ENCODE data around the gene TRA2A. TPM values are rescaled to one million over a fixed set of nuclear protein-coding genes. Genes with fewer than 3 reads are reported as not detected.
A peak's percentile ranks its signal among the peaks of the same experiment; 100 is the strongest.

The TRA2A gene
- total and polyA plus RNA-seq, 8 donors = 24.5 to 87.2 (median 40.2) TPM

DNA sequence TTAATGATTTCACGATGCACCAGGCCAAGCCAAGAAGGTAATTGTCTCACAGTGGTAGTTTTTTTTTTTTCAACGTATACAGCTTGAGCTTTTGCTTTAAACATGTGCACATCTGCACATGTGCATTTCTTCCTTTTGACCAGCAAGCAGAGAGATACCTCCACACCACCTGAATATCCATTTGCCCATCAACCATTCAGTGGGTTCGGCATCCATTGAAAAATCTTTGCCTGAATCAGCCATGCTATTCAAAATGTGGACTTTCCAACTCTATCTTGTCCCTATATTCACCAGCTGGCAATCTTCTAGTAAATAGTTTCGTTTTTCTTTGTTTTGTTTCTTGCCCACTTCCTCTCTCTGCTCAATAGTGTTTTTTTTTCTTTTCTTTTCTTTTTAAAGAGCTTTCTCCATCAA, 7.7 kb upstream of the TRA2A start:
- no peak overlapping the region for H3K4me3 ChIP-seq
- no peak overlapping the region for H3K27ac ChIP-seq
- intact Hi-C loops (cut with DNase I; ENCODE audit: low total_unique reads) = no loop called here
- DNase-seq = no peak
- H3K4me1 ChIP-seq = no peaks in the 10 kb centered on the region
- H3K36me3 ChIP-seq = no peaks in the 10 kb centered on the region
- 54 to 66% (median 60%) methylated on average over 4 of the region's 4 CpGs for WGBS, 5 donors
- H3K9me3 ChIP-seq = no peaks in the 10 kb centered on the region
- no peaks in the 10 kb centered on the region for H3K27me3 ChIP-seq
- TF ChIP-seq, protein P1, sequence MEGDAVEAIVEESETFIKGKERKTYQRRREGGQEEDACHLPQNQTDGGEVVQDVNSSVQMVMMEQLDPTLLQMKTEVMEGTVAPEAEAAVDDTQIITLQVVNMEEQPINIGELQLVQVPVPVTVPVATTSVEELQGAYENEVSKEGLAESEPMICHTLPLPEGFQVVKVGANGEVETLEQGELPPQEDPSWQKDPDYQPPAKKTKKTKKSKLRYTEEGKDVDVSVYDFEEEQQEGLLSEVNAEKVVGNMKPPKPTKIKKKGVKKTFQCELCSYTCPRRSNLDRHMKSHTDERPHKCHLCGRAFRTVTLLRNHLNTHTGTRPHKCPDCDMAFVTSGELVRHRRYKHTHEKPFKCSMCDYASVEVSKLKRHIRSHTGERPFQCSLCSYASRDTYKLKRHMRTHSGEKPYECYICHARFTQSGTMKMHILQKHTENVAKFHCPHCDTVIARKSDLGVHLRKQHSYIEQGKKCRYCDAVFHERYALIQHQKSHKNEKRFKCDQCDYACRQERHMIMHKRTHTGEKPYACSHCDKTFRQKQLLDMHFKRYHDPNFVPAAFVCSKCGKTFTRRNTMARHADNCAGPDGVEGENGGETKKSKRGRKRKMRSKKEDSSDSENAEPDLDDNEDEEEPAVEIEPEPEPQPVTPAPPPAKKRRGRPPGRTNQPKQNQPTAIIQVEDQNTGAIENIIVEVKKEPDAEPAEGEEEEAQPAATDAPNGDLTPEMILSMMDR (IDR thresholded peaks at IDR 0.05) = no peak
- TF ChIP-seq POLR2A (IDR thresholded peaks at IDR 0.05) = no peak
- no peak for TF ChIP-seq POLR2AphosphoS5 (IDR thresholded peaks at IDR 0.05)
- TF ChIP-seq EP300 (IDR thresholded peaks at IDR 0.05) = no peak

DNA sequence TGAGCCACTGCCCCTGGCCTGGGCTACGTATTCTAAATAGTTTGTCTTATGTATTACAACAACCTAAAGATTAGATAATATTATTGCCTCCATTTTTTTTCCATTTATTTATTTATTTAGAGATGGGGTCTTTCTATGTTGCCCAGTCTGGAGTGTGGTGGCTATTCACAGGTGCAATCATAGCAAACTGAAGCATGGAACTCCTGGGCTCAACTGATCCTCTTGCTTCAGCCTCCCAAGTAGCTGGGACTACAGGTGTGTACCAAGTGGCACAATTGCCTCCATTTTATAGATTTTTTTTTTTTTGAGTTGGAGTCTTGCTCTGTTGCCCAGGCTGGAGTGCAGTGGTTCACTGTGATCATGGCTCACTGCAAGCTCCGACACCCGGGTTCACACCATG, 6.5 kb upstream of the TRA2A start:
- Histone ChIP-seq H3K36me3 (no peaks in the 10 kb centered on the region), H3K4me3 (no peak overlapping the region), H3K9me3 (no peaks in the 10 kb centered on the region), H3K4me1 (no peaks in the 10 kb centered on the region), H3K27me3 (no peaks in the 10 kb centered on the region), H3K27ac (no peak overlapping the region)
- no peak for DNase-seq
- TF ChIP-seq POLR2AphosphoS5 (IDR thresholded peaks at IDR 0.05) (no peak), EP300 (IDR thresholded peaks at IDR 0.05) (no peak), POLR2A (IDR thresholded peaks at IDR 0.05) (no peak)
- TF ChIP-seq, protein P1 (IDR thresholded peaks at IDR 0.05) = no peak
- intact Hi-C loops (cut with DNase I; ENCODE audit: low total_unique reads) = no loop called here
- 88 to 93% (median 90%) methylated on average over 3 of the region's 3 CpGs for WGBS, 5 donors

DNA sequence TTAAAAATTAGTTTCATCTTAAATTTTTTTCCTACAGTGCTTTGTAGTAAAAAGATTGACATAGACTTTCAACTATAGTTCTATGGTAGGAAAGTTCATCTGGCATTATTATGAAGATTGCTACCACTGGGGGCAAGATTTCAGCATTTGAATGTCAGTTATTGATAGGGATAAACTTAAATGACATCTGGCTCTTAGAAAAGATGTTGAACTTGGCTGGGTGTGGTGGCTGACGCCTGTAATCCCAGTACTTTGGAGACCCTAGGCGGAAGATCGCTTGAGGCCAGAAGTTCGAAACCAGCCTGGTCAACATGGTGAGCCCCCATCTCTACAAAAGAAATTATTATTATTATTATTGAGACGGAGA, 1.4 kb upstream of the TRA2A start:
- intact Hi-C loops (cut with DNase I; ENCODE audit: low total_unique reads) = no loop called here
- Histone ChIP-seq H3K4me3 (no peak overlapping the region), H3K36me3 (no peaks in the 10 kb centered on the region), H3K4me1 (peaks cover 12 to 30% (median 22%) of the 10 kb centered on the region in 4 donors), H3K27ac (no peak overlapping the region), H3K27me3 (no peaks in the 10 kb centered on the region), H3K9me3 (no peaks in the 10 kb centered on the region)
- WGBS, 5 donors = 92 to 98% (median 95%) methylated on average over 5 of the region's 5 CpGs
- DNase-seq = no peak
- TF ChIP-seq POLR2A (IDR thresholded peaks at IDR 0.05) (no peak), POLR2AphosphoS5 (IDR thresholded peaks at IDR 0.05) (no peak), EP300 (IDR thresholded peaks at IDR 0.05) (no peak)
- TF ChIP-seq, protein P1 (IDR thresholded peaks at IDR 0.05) = no peak

DNA sequence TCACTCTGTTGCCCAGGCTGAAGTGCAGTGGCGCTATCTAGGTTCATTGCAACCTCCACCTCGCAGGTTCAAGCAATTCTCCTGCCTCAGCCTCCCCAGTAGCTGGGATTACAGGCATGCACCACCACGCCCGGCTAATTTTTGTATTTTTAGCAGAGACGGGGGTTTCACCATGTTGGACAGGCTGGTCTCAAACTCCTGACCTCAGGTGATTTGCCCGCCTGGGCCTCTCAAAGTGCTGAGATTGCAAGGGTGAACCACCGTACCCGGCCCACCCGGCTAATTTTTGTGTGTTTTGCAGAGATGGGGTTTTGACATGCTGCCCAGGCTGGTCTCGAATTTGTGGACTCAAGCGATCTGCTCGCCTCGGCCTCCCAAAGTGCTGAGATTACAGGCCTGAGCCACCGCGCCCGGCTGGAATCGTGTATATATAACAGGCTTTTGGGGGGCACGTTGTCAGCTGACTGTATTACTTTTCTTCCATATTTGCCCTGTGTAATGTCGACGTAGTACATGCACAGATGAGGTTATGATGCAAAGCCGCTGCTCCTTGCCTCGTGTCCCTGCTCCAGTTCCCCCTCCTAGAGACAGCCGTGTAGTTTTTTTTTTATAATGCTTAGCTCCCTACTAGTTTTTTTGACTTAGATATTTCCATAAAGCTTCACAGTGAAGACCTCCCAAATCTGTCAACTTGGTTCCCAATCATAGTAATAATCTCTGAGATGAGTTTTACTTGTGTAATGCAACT, 883 bp upstream of the TRA2A start:
- DNase-seq = no peak
- H3K4me1 ChIP-seq = peaks cover 18 to 36% (median 28%) of the 10 kb centered on the region in 4 donors
- WGBS, 5 donors = 88 to 93% (median 90%) methylated on average over 23 of the region's 23 CpGs
- peak overlapping the region; percentile 87 to 98 (median 97) for H3K27ac ChIP-seq
- no peaks in the 10 kb centered on the region for H3K9me3 ChIP-seq
- H3K27me3 ChIP-seq = no peaks in the 10 kb centered on the region
- H3K4me3 ChIP-seq = peak overlapping the region; percentile 72 to 93 (median 84)
- TF ChIP-seq POLR2A (IDR thresholded peaks at IDR 0.05) (no peak), EP300 (IDR thresholded peaks at IDR 0.05) (no peak), POLR2AphosphoS5 (IDR thresholded peaks at IDR 0.05) (no peak)
- TF ChIP-seq, protein P1 (IDR thresholded peaks at IDR 0.05) = no peak
- intact Hi-C loops (cut with DNase I; ENCODE audit: low total_unique reads) = no loop called here
- no peaks in the 10 kb centered on the region for H3K36me3 ChIP-seq
